ENCODE measurements around the gene OR2C3. TPM values are rescaled to one million over a fixed set of nuclear protein-coding genes. Genes with fewer than 3 reads are reported as not detected.

Gene OR2C3
- total and polyA plus RNA-seq, 2 experiments from 2014 or later, result not detected

DNA sequence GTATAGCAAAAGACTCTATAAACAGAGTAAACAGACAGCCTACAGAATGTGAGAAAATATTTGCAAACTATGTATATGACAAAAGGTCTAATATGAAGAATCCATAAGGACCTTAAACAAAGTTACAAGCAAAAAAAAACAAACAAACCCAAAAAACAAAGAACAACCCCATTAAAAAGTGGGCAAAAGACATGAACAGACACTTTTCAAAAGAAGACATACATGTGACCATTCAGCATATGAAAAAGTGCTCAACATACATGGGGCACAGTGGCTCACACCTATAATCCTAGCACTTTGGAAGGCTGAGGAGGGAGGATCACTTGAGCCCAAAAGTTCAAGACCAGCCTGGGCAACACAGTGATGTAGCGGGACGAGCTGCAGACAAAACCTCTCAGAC, 60.4 kb downstream of the OR2C3 start:
- WGBS (ENCODE audit: low lambda C conversion rate, missing lambda C conversion rate), result 89% methylated on average over 2 of the region's 2 CpGs
- no peak for DNase-seq (ENCODE audit: low spot score)
- TF ChIP-seq, protein P1, sequence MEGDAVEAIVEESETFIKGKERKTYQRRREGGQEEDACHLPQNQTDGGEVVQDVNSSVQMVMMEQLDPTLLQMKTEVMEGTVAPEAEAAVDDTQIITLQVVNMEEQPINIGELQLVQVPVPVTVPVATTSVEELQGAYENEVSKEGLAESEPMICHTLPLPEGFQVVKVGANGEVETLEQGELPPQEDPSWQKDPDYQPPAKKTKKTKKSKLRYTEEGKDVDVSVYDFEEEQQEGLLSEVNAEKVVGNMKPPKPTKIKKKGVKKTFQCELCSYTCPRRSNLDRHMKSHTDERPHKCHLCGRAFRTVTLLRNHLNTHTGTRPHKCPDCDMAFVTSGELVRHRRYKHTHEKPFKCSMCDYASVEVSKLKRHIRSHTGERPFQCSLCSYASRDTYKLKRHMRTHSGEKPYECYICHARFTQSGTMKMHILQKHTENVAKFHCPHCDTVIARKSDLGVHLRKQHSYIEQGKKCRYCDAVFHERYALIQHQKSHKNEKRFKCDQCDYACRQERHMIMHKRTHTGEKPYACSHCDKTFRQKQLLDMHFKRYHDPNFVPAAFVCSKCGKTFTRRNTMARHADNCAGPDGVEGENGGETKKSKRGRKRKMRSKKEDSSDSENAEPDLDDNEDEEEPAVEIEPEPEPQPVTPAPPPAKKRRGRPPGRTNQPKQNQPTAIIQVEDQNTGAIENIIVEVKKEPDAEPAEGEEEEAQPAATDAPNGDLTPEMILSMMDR (IDR thresholded peaks at IDR 0.05; ENCODE audit: poor library complexity), result no peak
- no peak for TF ChIP-seq EZH2phosphoT487 (IDR thresholded peaks at IDR 0.05; ENCODE audit: low read depth, severe bottlenecking, unreplicated experiment)
- TF ChIP-seq EZH2 (IDR thresholded peaks at IDR 0.05; ENCODE audit: borderline replicate concordance), result no peak
- Histone ChIP-seq H3K4me2 (no peak overlapping the region), H3K27ac (no peak overlapping the region), H3K27me3 (no peaks in the 10 kb centered on the region), H3K9me3 (ENCODE audit: low read depth) (no peaks in the 10 kb centered on the region), H3K4me1 (ENCODE audit: insufficient read depth) (no peaks in the 10 kb centered on the region), H4K20me1 (ENCODE audit: insufficient read depth, poor library complexity, severe bottlenecking) (no peaks in the 10 kb centered on the region), H3K9me2 (replicated peaks; ENCODE audit: insufficient read depth) (no peaks in the 10 kb centered on the region), H3K4me3 (no peak overlapping the region), H3K79me2 (no peaks in the 10 kb centered on the region), H3K36me3 (replicated peaks; ENCODE audit: insufficient read depth, low read depth) (no peaks in the 10 kb centered on the region), H2AFZ (no peak overlapping the region)

Other genes starting within 250 kb of the OR2C3 start
- gene ZNF496, start 204.6 kb downstream of the OR2C3 start, total RNA-seq, result 16.5 and 19.4 TPM in 2 replicates
- gene ZNF496, start 204.6 kb downstream of the OR2C3 start, polyA plus RNA-seq, result 10.5 and 13.2 TPM in 2 replicates
- gene NLRP3, start 120.3 kb downstream of the OR2C3 start, total RNA-seq, result 0.13 and 0.20 TPM in 2 replicates
- gene NLRP3, start 120.3 kb downstream of the OR2C3 start, polyA plus RNA-seq, result not detected in 2 replicates
- not detected in 2 replicates for gene OR2B11, start 78.3 kb downstream of the OR2C3 start, total RNA-seq
- not detected in 2 replicates for gene OR2B11, start 78.3 kb downstream of the OR2C3 start, polyA plus RNA-seq
- not detected in 2 replicates for gene GCSAML, start 12.7 kb upstream of the OR2C3 start, total RNA-seq
- not detected in 2 replicates for gene GCSAML, start 12.7 kb upstream of the OR2C3 start, polyA plus RNA-seq
- gene OR2G2, start 51.9 kb upstream of the OR2C3 start, total RNA-seq, result not detected in 2 replicates
- not detected in 2 replicates for gene OR2G2, start 51.9 kb upstream of the OR2C3 start, polyA plus RNA-seq
- not detected in 2 replicates for gene OR2G3, start 69.1 kb upstream of the OR2C3 start, total RNA-seq
- not detected in 2 replicates for gene OR2G3, start 69.1 kb upstream of the OR2C3 start, polyA plus RNA-seq
- not detected in 2 replicates for gene OR13G1, start 143.3 kb upstream of the OR2C3 start, total RNA-seq
- gene OR13G1, start 143.3 kb upstream of the OR2C3 start, polyA plus RNA-seq, result not detected in 2 replicates
- gene OR6F1, start 180.2 kb upstream of the OR2C3 start, total RNA-seq, result not detected in 2 replicates
- gene OR6F1, start 180.2 kb upstream of the OR2C3 start, polyA plus RNA-seq, result not detected in 2 replicates
- gene OR14K1, start 202.2 kb upstream of the OR2C3 start, total RNA-seq, result not detected in 2 replicates
- gene OR14K1, start 202.2 kb upstream of the OR2C3 start, polyA plus RNA-seq, result not detected in 2 replicates
- not detected in 2 replicates for gene OR14A2, start 211.7 kb upstream of the OR2C3 start, total RNA-seq
- not detected in 2 replicates for gene OR14A2, start 211.7 kb upstream of the OR2C3 start, polyA plus RNA-seq
- gene OR1C1, start 224.1 kb upstream of the OR2C3 start, total RNA-seq, result not detected in 2 replicates
- gene OR1C1, start 224.1 kb upstream of the OR2C3 start, polyA plus RNA-seq, result not detected in 2 replicates